ENCODE data around the gene ZNF765.
A peak's percentile ranks its signal among the peaks of the same experiment; 100 is the strongest.
"Not testable (repeated sequence)": the region's sequence is repeated elsewhere in the genome, so short reads cannot be mapped to it uniquely, and the experiment has no call there.

ZNF765 gene

GRCh38 chr19:53423074-53423473 lies 28.1 kb downstream of the ZNF765 start:
- DNase-seq: not testable (repeated sequence)

GRCh38 chr19:53423680-53424079 lies 28.7 kb downstream of the ZNF765 start:
- not testable (repeated sequence) for DNase-seq

DNA sequence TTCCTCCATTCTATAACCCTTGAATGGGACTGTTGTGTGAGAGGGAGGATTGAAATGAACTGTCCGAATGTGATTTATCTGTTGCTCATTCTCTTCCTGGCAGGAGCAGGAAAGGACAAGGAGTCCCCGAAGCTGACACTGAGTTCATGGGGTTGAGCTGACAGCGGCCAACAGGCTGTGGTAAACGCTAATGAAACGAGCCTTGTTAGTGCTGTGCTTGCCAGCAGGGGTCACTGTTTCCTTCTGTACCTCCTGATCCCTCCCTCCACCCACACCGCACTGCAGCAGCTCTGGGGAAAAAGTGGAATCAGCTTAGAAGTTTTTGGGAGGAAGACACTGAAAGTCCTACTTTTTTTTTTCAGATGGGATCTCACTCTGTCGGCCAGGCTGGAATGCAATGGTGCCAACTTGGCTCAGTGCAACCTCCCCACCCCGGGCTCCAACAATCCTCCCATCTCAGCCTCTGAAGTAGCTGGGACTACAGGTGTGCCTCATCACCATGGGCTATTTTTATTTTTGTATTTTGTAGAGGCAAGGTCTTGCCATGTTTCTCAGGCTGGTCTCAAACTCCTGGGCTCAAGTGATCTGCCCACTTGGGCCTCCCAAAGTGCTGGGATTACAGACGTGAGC lies 30.1 kb downstream of the ZNF765 start:
- DNase-seq: peak; percentile 77

- DNase-seq: peak; percentile 98
Observed at GRCh38 chr19:53431399-53432087, 36.6 kb downstream of the ZNF765 start, which contains the start of gene ZNF761. TSS of gene ZNF761 (plus strand) at chr19:53431984. CDS start at chr19:53447269, 15,285 bp downstream.

GRCh38 chr19:53432088-53432661 lies 37.2 kb downstream of the ZNF765 start:
- DNase-seq: peak; percentile 42

DNA sequence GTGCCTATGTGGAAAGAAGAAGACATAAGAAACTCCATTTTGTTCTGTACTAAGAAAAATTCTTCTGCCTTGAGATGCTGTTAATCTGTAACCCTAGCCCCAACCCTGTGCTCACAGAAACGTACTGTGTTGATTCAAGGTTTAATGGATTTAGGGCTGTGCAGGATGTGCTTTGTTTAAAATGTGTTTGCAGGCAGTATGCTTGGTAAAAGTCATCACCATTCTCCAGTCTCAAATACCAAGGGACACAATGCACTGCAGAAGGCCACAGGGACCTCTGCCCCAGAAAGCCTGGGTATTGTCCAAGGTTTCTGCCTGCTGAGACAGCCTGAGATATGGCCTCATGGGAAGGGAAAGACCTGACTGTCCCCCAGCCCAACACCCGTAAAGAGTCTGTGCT lies 48.9 kb downstream of the ZNF765 start:
- not testable (repeated sequence) for DNase-seq

GRCh38 chr19:53447196-53447595 lies 52.2 kb downstream of the ZNF765 start:
- DNase-seq: not testable (repeated sequence)

DNA sequence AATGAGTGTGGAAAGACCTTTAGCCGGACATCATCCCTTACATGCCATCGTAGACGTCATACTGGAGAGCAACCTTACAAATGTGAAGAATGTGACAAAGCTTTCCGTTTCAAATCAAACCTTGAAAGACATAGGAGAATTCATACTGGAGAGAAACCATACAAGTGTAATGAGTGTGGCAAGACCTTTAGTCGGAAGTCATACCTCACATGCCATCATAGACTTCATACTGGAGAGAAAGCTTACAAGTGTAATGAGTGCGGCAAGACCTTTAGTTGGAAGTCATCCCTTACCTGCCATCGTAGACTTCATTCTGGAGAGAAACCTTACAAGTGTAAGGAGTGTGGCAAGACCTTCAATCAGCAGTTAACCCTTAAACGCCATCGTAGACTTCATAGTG lies 60.9 kb downstream of the ZNF765 start:
- DNase-seq: no peak

DNA sequence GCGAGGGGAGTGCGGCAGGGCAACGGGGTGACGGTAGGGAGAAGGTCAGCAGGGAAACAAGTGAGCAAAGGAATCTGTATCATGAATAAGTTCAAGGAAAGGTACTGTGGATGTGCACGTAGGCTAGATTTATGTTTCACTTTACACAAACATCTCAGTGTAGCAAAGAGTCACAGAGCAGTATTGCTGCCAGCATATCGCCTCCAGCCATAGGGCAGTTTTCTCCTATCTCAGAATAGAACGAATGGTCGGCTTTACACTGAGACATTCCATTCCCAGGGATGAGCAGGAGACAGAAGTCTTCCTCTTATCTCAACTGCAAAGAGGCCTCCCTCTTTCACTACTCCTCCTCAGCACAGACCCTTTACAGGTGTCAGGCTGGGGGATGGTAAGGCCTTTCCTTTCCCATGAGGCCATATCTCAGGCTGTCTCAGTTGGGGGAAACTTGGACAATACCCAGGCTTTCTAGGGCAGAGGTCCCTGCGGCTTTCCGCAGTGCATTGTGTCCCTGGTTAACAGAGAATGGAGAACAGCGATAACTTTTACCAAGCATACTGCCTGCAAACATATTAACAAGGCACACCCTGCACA lies 65.3 kb downstream of the ZNF765 start:
- not testable (repeated sequence) for DNase-seq

- no peak for DNase-seq
Observed at GRCh38 chr19:53461866-53462265, 66.9 kb downstream of the ZNF765 start.

GRCh38 chr19:53462861-53463260 lies 67.9 kb downstream of the ZNF765 start:
- DNase-seq: no peak

GRCh38 chr19:53463263-53463662 lies 68.3 kb downstream of the ZNF765 start:
- peak; percentile 43 for DNase-seq

DNA sequence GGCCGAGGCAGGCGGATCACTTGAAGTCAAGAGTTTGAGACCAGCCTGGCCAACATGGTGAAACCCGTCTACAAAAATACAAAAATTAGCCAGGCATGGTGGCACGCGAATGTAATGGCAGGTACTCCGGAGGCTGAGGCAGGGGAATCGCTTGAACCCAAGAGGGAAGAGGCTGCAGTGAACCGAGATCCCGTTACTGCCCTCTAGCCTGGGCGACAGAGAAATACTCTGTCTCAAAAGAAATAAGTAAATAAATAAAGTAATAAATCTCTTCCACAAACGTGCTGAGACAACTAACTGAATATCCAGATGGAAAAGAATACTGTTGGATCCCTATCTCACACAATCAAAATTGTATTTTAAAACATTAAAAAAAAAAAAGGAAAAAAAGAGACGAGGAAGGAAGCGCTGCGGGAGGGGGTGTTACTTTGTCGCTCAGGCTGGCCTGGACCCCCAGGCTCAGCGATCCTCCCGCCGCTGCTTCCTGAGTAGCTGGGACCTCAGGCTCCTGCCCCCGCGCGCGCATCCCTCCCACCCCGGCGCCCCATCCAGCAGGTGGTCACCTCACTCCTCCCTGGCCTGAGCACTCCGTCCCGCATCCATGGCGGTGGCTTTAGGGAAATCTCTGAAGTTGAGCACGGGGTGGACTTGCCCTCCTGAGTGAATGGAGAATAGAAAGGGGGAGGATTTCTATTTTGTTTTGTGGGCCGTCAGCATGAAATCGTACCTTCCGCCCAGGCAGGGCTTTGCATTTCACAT lies 72.0 kb downstream of the ZNF765 start:
- DNase-seq: peak; percentile 4

DNA sequence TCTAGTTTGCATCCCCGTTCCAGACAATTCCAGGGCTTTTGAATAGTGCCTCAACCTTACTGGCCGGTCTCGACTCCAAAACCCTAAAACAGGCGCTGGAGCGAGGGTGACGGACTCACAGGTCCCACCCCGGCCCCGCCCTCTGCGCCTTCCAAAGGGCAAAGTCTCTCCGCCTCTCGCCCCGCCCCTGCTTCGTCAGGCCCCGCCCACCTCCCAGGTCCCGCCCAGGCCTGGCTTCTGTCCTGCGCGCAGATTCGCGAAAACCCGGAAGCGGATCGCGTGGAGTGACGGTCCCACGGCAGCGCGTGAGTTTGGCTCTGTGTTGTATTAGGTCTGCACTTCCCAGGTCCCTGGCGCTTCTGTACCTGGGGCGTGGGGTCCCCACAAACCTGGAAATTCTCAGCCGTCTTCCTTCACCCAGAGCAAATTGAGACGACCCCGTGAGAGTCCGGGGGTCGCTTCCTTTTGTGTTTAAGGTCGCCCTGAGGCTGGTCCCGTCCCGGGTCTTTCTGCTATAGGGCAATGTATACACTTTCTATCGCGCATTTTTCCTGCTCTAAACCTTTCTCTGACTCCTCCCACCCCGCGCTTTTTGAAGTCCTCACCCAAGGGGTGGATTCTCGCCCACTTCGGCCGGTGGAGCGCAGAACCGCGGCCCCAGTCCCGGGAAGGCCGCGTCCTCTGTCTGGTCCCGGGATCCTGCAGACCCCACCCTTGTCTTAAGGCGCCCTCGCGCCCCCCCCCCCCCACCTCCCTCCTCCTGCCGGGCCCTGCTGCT lies 72.7 kb downstream of the ZNF765 start, which contains the start of gene ZNF813:
ZNF813 (plus strand) TSS at position 249 of the 778 bp plus-strand sequence. CDS start 16,090 bp downstream, outside the sequence.
- DNase-seq: peak; percentile 96

- DNase-seq: not testable (repeated sequence)
Observed at GRCh38 chr19:53468628-53469027, 73.7 kb downstream of the ZNF765 start.

DNA sequence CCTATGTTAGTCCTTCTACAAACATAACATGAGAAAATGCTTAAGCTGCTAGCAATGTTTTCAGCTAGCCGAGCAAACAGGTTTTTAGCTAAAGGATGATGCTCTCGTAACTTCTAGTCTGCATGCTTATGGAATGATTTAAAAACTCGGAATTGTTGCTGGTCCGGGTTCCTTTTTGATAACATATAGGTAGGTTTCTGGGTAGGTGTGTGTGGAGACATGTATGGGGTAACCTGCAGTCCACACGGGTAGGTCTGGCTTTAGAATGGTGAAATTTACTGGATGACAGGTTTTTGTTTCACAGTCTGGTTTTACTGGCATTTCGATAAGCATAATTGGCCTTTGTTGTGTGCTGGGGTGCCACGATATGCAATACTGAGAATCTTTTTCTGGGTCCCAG lies 77.0 kb downstream of the ZNF765 start:
- DNase-seq: no peak

GRCh38 chr19:53474832-53475231 lies 79.9 kb downstream of the ZNF765 start:
- DNase-seq: not testable (repeated sequence)

- not testable (repeated sequence) for DNase-seq
Observed at GRCh38 chr19:53475470-53475869, 80.5 kb downstream of the ZNF765 start.

Data from activated CD4-positive, alpha-beta T cell treated with anti-CD3 and anti-CD28 coated beads for 48 hours (primary cell).